Endothelial cell of umbilical vein (primary cell): ENCODE measurements around the gene GPSM1. TPM values are rescaled to one million over a fixed set of nuclear protein-coding genes. Genes with fewer than 3 reads are reported as not detected.

Experiments used
- BruUV-seq: library from RNA; stranded (reverse); fragments of 400-500 nt; replicated peaks from 2 replicates; lab custom pipeline; 2021; lab: Mats Ljungman, UMichigan
- CTCF ChIA-PET: fragments of 300-600, 350-600 bp; sonication (Branson Sonifier 250); formaldehyde crosslinking; loops from one replicate; lab custom pipeline; 2021; ENCODE audit warnings: antibody characterized with exemption, inconsistent platforms; lab: Charles Lee
- POLR2A ChIA-PET: fragments of 300-600, 350-600 bp; sonication (Branson Sonifier 250); formaldehyde crosslinking; loops from one replicate; lab custom pipeline; 2021; ENCODE audit warnings: antibody characterized with exemption, inconsistent platforms; lab: Charles Lee
- DNase-seq: peaks from one replicate; pipeline ENCODE4 v3.0.0-alpha.2; 2011; ENCODE audit warnings: low read depth, low spot score
- FAIRE-seq: peaks from 2 replicates; lab custom pipeline; 2011; peaks lifted over from hg19 to GRCh38; lab: Jason Lieb, UNC
- H2AFZ ChIP-seq: 2 replicates; pipeline ENCODE4 v1.6.0; 2012; ENCODE audit warnings: low read depth, low read length, control low read depth, inconsistent platforms
- H3K27ac ChIP-seq: 2 replicates; pipeline ENCODE4 v1.5.1; 2011; ENCODE audit warnings: low read depth, mild to moderate bottlenecking, control low read depth, low read length, moderate library complexity; ENCODE audit not compliant: insufficient read depth
- H3K27me3 ChIP-seq, 2 experiments: 2 replicates each; pipeline versions ENCODE4 v1.6.0 to v1.6.1; 2011; ENCODE audit warnings: low read length in 2 of 2, mixed read lengths in 1 of 2; ENCODE audit not compliant: control insufficient read depth in 2 of 2, insufficient read depth in 2 of 2
- H3K36me3 ChIP-seq, 2 experiments: 2 replicates in 1 of 2; 3 replicates in 1 of 2; pipeline ENCODE4 v1.5.1; 2011; ENCODE audit warnings: low read length in 2 of 2, mild to moderate bottlenecking in 1 of 2, moderate library complexity in 1 of 2; ENCODE audit not compliant: control insufficient read depth in 2 of 2, insufficient read depth in 2 of 2; ENCODE audit errors: extremely low read depth in 1 of 2
- H3K4me1 ChIP-seq: 3 replicates; pipeline ENCODE4 v1.5.1; 2011; ENCODE audit warnings: mild to moderate bottlenecking, low read length; ENCODE audit not compliant: control insufficient read depth, insufficient read depth; ENCODE audit errors: extremely low read depth
- H3K4me2 ChIP-seq: 2 replicates; pipeline ENCODE4 v1.6.1; 2011; ENCODE audit warnings: low read length, control low read depth, mixed read lengths; ENCODE audit not compliant: insufficient read depth
- H3K4me3 ChIP-seq, 3 experiments: fragments of 200-600 bp in 1 of 3; sonication (generic), shearing (Covaris generic) in 1 of 3; replicated peaks in 1 of 3; 2 replicates each; pipeline ENCODE4 v1.5.1; 2011 to 2016; ENCODE audit warnings: control low read depth in 3 of 3, low read length in 3 of 3, mild to moderate bottlenecking in 2 of 3, inconsistent platforms in 1 of 3, low read depth in 1 of 3, moderate library complexity in 1 of 3; ENCODE audit not compliant: insufficient read depth in 1 of 3
- H3K79me2 ChIP-seq: 2 replicates; pipeline ENCODE4 v1.6.0; 2012; ENCODE audit warnings: low read length, inconsistent platforms; ENCODE audit not compliant: control insufficient read depth, insufficient read depth
- H3K9ac ChIP-seq: replicated peaks from 2 replicates; pipeline ENCODE3; 2011; ENCODE audit warnings: low read length, control low read depth; ENCODE audit not compliant: insufficient read depth; ENCODE audit errors: extremely low read depth
- H3K9me1 ChIP-seq: replicated peaks from 3 replicates; pipeline ENCODE4 v1.6.0; 2011; ENCODE audit warnings: mild to moderate bottlenecking, low read length; ENCODE audit not compliant: control insufficient read depth, insufficient read depth; ENCODE audit errors: extremely low read depth
- H3K9me3 ChIP-seq: replicated peaks from 2 replicates; pipeline ENCODE4 v1.5.1; 2012; ENCODE audit warnings: low read length, inconsistent platforms; ENCODE audit not compliant: control insufficient read depth, insufficient read depth
- H4K20me1 ChIP-seq: replicated peaks from 2 replicates; pipeline ENCODE3; 2011; ENCODE audit warnings: mild to moderate bottlenecking, low read length; ENCODE audit not compliant: control insufficient read depth, insufficient read depth; ENCODE audit errors: extremely low read depth
- EZH2 ChIP-seq: IDR thresholded peaks from 2 replicates; pipeline ENCODE4 v1.6.1; 2012; ENCODE audit warnings: borderline replicate concordance, low read depth, mild to moderate bottlenecking, moderate library complexity, low read length, inconsistent platforms; ENCODE audit not compliant: severe bottlenecking
- dilution Hi-C: fragments of 300-500 bp; cut with MboI; formaldehyde crosslinking; loops from one replicate; pipeline ENCODE4 v1.15.0; 2019; ENCODE audit warnings: low sequenced_read_pairs; ENCODE audit not compliant: extremely low pct_ligation_motif_present
- intact Hi-C: fragments of 100-400 bp; cut with micrococcal nuclease; formaldehyde crosslinking; loops from one replicate; pipeline ENCODE4 v1.10.0; 2022
- polyA plus RNA-seq, 4 experiments: library from polyadenylated mRNA; depleted of rRNA in 3 of 4; stranded (reverse) in 3 of 4; unstranded in 1 of 4; fragments of >200 nt; gene quantifications; 2 replicates each; pipeline versions ENCODE4 v1.2.1 to v1.2.3, GENCODE V29; 2011 to 2012; ENCODE audit warnings: missing spikeins in 1 of 4
- total RNA-seq: library from RNA; stranded (reverse); gene quantifications from 2 replicates; pipeline ENCODE4 v1.2.3, GENCODE V29; 2021
- TF ChIP-seq, protein P1 (sequence below), 2 donors: IDR thresholded peaks; 1 replicate in 1 of 2; 2 replicates in 1 of 2; pipeline ENCODE4 v1.5.1; 2011; ENCODE audit warnings: low read length in 2 of 2, mild to moderate bottlenecking in 2 of 2, moderate library complexity in 2 of 2, control low read depth in 1 of 2, inconsistent platforms in 1 of 2, low read depth in 1 of 2; ENCODE audit not compliant: insufficient read depth in 1 of 2; ENCODE audit errors: extremely low read depth in 1 of 2

The GPSM1 gene
- total and polyA plus RNA-seq, 2 donors (not counting 3 experiments of a cell fraction or from before 2014, with no cell fraction given): 34.6 to 47.1 TPM

GRCh38 chr9:136372561-136373299 is 45.4 kb downstream of the GPSM1 start:
- ChIA-PET POLR2A (no interaction called here), CTCF (interaction anchor here (0.8 to 0.9 kb wide), 2 partner anchors 17 to 60 kb away, joined by 3 to 4 read pairs; no protein-coding TSS in a partner anchor)
- Histone ChIP-seq H3K9me3 (no peaks in the 10 kb centered on the region), H2AFZ (no peak overlapping the region), H3K79me2 (no peaks in the 10 kb centered on the region), H3K4me2 (no peak overlapping the region), H3K27me3 (no peaks in the 10 kb centered on the region), H3K4me1 (no peaks in the 10 kb centered on the region), H3K36me3 (no peaks in the 10 kb centered on the region), H3K9ac (no peak overlapping the region), H3K4me3 (no peak overlapping the region), H4K20me1 (no peaks in the 10 kb centered on the region), H3K9me1 (no peaks in the 10 kb centered on the region), H3K27ac (no peak overlapping the region)
- no peak for FAIRE-seq
- dilution Hi-C loops (no loop called here), intact Hi-C loops (no loop called here)
- no peak for TF ChIP-seq EZH2
- TF ChIP-seq, protein P1, sequence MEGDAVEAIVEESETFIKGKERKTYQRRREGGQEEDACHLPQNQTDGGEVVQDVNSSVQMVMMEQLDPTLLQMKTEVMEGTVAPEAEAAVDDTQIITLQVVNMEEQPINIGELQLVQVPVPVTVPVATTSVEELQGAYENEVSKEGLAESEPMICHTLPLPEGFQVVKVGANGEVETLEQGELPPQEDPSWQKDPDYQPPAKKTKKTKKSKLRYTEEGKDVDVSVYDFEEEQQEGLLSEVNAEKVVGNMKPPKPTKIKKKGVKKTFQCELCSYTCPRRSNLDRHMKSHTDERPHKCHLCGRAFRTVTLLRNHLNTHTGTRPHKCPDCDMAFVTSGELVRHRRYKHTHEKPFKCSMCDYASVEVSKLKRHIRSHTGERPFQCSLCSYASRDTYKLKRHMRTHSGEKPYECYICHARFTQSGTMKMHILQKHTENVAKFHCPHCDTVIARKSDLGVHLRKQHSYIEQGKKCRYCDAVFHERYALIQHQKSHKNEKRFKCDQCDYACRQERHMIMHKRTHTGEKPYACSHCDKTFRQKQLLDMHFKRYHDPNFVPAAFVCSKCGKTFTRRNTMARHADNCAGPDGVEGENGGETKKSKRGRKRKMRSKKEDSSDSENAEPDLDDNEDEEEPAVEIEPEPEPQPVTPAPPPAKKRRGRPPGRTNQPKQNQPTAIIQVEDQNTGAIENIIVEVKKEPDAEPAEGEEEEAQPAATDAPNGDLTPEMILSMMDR (IDR thresholded peaks at IDR 0.05; ENCODE audit: extremely low read depth in 1 of 2, insufficient read depth in 1 of 2, low read depth in 1 of 2, low read length in 2 of 2): peak in 1 of 2 donors; percentile 30
- DNase-seq: peak; percentile 12
- BruUV-seq: no TSS peak
